ENCODE results near the gene MGMT. TPM values are rescaled to one million over a fixed set of nuclear protein-coding genes. Genes with fewer than 3 reads are reported as not detected.

MGMT gene
- polyA plus RNA-seq, 3 donors: 9.5 to 23.5 (median 17.5) TPM

DNA sequence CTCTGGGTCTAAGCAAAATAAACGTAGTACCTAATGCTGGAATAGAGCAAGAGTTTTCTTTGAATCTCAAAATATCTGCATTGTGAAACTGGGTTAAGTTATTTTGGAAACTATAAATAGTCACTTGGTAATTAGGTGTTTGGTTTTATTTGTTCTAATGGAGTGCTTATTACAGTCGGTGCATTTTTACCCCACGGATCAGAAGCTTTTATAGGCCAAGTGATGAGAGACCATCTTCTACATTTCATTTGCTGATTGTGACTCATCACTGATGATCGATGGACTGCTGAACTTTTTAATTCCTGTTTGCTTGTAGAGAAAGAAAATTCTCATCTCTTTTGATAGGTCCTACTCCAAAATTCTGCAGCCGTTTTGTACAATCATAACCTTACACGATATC, 28.2 kb downstream of the MGMT start:
- Histone ChIP-seq H3K9ac (ENCODE audit: insufficient read depth, low read length, poor library complexity, severe bottlenecking) (no peak overlapping the region), H3K4me1 (ENCODE audit: control insufficient read depth in 1 of 2, insufficient read depth in 2 of 2, low read length in 2 of 2) (no peaks in the 10 kb centered on the region), H3K4me3 (replicated peaks in 1 of 3; ENCODE audit: low read depth in 2 of 3, low read length in 3 of 3) (no peak overlapping the region), H3K27ac (ENCODE audit: low read depth in 1 of 2, low read length in 2 of 2) (no peak overlapping the region), H3K4me2 (replicated peaks; ENCODE audit: extremely low read depth, low read length, poor library complexity, severe bottlenecking) (no peak overlapping the region), H2AFZ (ENCODE audit: insufficient read depth, low read depth, low read length, poor library complexity, severe bottlenecking) (no peak overlapping the region), H3K27me3 (ENCODE audit: control insufficient read depth in 2 of 2, insufficient read depth in 2 of 2, low read length in 2 of 2) (no peaks in the 10 kb centered on the region), H3K36me3 (replicated peaks in 1 of 2; ENCODE audit: control insufficient read depth in 1 of 2, insufficient read depth in 2 of 2, low read length in 2 of 2) (peaks cover 0 to 6% of the 10 kb centered on the region in 2 donors), H3K79me2 (ENCODE audit: insufficient read depth, low read length) (no peaks in the 10 kb centered on the region), H4K20me1 (ENCODE audit: insufficient read depth, low read length) (no peaks in the 10 kb centered on the region), H3K9me3 (replicated peaks in 1 of 2; ENCODE audit: control insufficient read depth in 1 of 2, insufficient read depth in 1 of 2, low read length in 2 of 2) (peaks cover 27 to 67% of the 10 kb centered on the region in 2 donors)
- Mint-ChIP-seq H3K4me1 (no peaks in the 10 kb centered on the region), H3K36me3 (peaks cover 6 to 16% of the 10 kb centered on the region in 2 donors), H3K27ac (no peak overlapping the region), H3K27me3 (ENCODE audit: low read depth in 3 of 3) (peaks cover 0 to 3% (median 0%) of the 10 kb centered on the region in 3 donors), H3K4me3 (no peak overlapping the region), H3K9me3 (peaks cover 31 to 55% (median 46%) of the 10 kb centered on the region in 7 donors)
- intact Hi-C loops (cut with micrococcal nuclease): no loop called here
- WGBS (ENCODE audit: insufficient coverage): 100% methylated on average over 1 of the region's 6 CpGs
- TF ChIP-seq, protein P1, sequence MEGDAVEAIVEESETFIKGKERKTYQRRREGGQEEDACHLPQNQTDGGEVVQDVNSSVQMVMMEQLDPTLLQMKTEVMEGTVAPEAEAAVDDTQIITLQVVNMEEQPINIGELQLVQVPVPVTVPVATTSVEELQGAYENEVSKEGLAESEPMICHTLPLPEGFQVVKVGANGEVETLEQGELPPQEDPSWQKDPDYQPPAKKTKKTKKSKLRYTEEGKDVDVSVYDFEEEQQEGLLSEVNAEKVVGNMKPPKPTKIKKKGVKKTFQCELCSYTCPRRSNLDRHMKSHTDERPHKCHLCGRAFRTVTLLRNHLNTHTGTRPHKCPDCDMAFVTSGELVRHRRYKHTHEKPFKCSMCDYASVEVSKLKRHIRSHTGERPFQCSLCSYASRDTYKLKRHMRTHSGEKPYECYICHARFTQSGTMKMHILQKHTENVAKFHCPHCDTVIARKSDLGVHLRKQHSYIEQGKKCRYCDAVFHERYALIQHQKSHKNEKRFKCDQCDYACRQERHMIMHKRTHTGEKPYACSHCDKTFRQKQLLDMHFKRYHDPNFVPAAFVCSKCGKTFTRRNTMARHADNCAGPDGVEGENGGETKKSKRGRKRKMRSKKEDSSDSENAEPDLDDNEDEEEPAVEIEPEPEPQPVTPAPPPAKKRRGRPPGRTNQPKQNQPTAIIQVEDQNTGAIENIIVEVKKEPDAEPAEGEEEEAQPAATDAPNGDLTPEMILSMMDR (IDR thresholded peaks at IDR 0.05): no peak
- no peak for DNase-seq

DNA sequence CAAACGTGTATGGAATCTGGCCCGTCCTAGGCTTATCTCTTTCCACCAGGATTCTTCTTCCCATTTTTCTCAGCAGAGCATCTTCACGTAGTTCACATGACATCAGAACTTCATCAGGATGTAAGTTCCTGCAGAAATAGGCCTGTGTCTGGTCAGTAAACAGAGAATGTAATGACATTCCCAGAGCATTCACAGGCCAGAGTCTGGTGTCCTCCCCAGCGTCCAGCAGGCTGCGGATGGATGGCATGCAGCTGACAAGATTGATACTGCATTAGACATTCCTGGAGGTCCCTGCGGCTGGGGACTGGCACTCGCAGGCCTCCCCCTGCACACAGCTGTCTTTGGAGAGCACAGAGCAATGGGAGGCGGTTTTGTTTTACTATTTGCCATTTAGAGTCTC, 28.7 kb downstream of the MGMT start:
- Mint-ChIP-seq H3K36me3 (peaks cover 6 to 16% of the 10 kb centered on the region in 2 donors), H3K4me3 (no peak overlapping the region)
- 90% methylated on average over 5 of the region's 8 CpGs for WGBS (ENCODE audit: insufficient coverage)

More for the DNA sequence above, 28.7 kb downstream of the MGMT start:
- Mint-ChIP-seq H3K9me3 (peaks cover 31 to 56% (median 46%) of the 10 kb centered on the region in 7 donors), H3K27me3 (ENCODE audit: low read depth in 3 of 3) (peaks cover 0 to 3% (median 0%) of the 10 kb centered on the region in 3 donors), H3K27ac (no peak overlapping the region), H3K4me1 (no peaks in the 10 kb centered on the region)
- Histone ChIP-seq H3K36me3 (replicated peaks in 1 of 2; ENCODE audit: control insufficient read depth in 1 of 2, insufficient read depth in 2 of 2, low read length in 2 of 2) (peaks cover 0 to 6% of the 10 kb centered on the region in 2 donors), H3K4me3 (replicated peaks in 1 of 3; ENCODE audit: low read depth in 2 of 3, low read length in 3 of 3) (no peak overlapping the region), H3K4me1 (ENCODE audit: control insufficient read depth in 1 of 2, insufficient read depth in 2 of 2, low read length in 2 of 2) (no peaks in the 10 kb centered on the region), H3K27me3 (ENCODE audit: control insufficient read depth in 2 of 2, insufficient read depth in 2 of 2, low read length in 2 of 2) (no peaks in the 10 kb centered on the region), H2AFZ (ENCODE audit: insufficient read depth, low read depth, low read length, poor library complexity, severe bottlenecking) (no peak overlapping the region), H3K9ac (ENCODE audit: insufficient read depth, low read length, poor library complexity, severe bottlenecking) (no peak overlapping the region), H3K79me2 (ENCODE audit: insufficient read depth, low read length) (no peaks in the 10 kb centered on the region), H3K4me2 (replicated peaks; ENCODE audit: extremely low read depth, low read length, poor library complexity, severe bottlenecking) (no peak overlapping the region), H3K9me3 (replicated peaks in 1 of 2; ENCODE audit: control insufficient read depth in 1 of 2, insufficient read depth in 1 of 2, low read length in 2 of 2) (peaks cover 24 to 71% of the 10 kb centered on the region in 2 donors), H3K27ac (ENCODE audit: low read depth in 1 of 2, low read length in 2 of 2) (no peak overlapping the region), H4K20me1 (ENCODE audit: insufficient read depth, low read length) (no peaks in the 10 kb centered on the region)
- intact Hi-C loops (cut with micrococcal nuclease): no loop called here
- TF ChIP-seq, protein P1 (IDR thresholded peaks at IDR 0.05): no peak
- DNase-seq: no peak

All from CD14-positive monocyte (primary cell).